Mucosa of descending colon (tissue), 3 donors: ENCODE data around the gene VPS13C. TPM values are rescaled to one million over a fixed set of nuclear protein-coding genes. Genes with fewer than 3 reads are reported as not detected.

Experiments
- ATAC-seq: fragments of 200-7000 bp; cut with Tn5 transposase; one replicate; pipeline ENCODE4 v1.9.1; 2020; ENCODE audit warnings: mild to moderate bottlenecking, moderate library complexity
- DNase-seq, 3 donors: peaks; one replicate each; pipeline ENCODE4 v3.0.0-alpha.2; 2020
- H3K36me3 ChIP-seq: fragments of 200-600 bp; one replicate; pipeline ENCODE4 v1.8.0; 2021; ENCODE audit warnings: low read depth, mild to moderate bottlenecking
- H3K4me1 ChIP-seq: fragments of 200-600 bp; one replicate; pipeline ENCODE4 v1.8.0; 2021; ENCODE audit warnings: low read depth, mild to moderate bottlenecking
- H3K4me3 ChIP-seq: fragments of 200-600 bp; one replicate; pipeline ENCODE4 v1.8.0; 2021; ENCODE audit warnings: mild to moderate bottlenecking
- H3K9me3 ChIP-seq: fragments of 200-600 bp; one replicate; pipeline ENCODE4 v1.8.0; 2021; ENCODE audit warnings: mild to moderate bottlenecking
- CTCF ChIP-seq: fragments of 200-600 bp; IDR thresholded peaks from one replicate; pipeline ENCODE4 v1.8.0; 2022; ENCODE audit warnings: antibody characterized with exemption, mild to moderate bottlenecking
- intact Hi-C, 2 donors: fragments of 100-400 bp; cut with DNase I in 1 of 2; cut with micrococcal nuclease in 1 of 2; formaldehyde crosslinking; loops; one replicate each; pipeline versions ENCODE4 v1.11.0 to v1.11.1; 2022; cut with DNase I, micrococcal nuclease
- total RNA-seq, 3 donors: library from RNA; stranded (reverse); fragmentation: NEBNext Ultra II Directional in 2 of 3; extraction: Animal tissue kit (Norgen Biotek cat#: 25700) in 2 of 3; gene quantifications; one replicate each; pipeline versions ENCODE4 v1.2.1 to v1.2.4, GENCODE V29; 2021 to 2023
- donor health status: DM: no; HTN: no; CAD: no; lungs with moderate emphysema.
- donor health status: DM: no; HTN: no; CAD: no.
- donor health status: DM: no; HTN: yes; CAD: no.

Gene VPS13C
- total RNA-seq, 3 donors from 2014 or later, result 51.0 to 76.1 (median 57.1) TPM

- TF ChIP-seq CTCF, result no peak
- H3K4me1 ChIP-seq, result no peaks in the 10 kb centered on the region
- H3K4me3 ChIP-seq, result no peak overlapping the region
- no peak for ATAC-seq
- intact Hi-C loops, result no loop called here
- no peak for DNase-seq
- H3K36me3 ChIP-seq, result no peaks in the 10 kb centered on the region
- no peaks in the 10 kb centered on the region for H3K9me3 ChIP-seq
These were observed 240.0 kb downstream of the VPS13C start for GRCh38 chr15:61820212-61820611.

GRCh38 chr15:61819386-61819785, 240.9 kb downstream of the VPS13C start:
- DNase-seq (no peak), ATAC-seq (no peak)
- TF ChIP-seq CTCF, result no peak
- no peaks in the 10 kb centered on the region for H3K4me1 ChIP-seq
- intact Hi-C loops, result no loop called here
- H3K4me3 ChIP-seq, result no peak overlapping the region
- no peaks in the 10 kb centered on the region for H3K36me3 ChIP-seq
- H3K9me3 ChIP-seq, result no peaks in the 10 kb centered on the region

DNA sequence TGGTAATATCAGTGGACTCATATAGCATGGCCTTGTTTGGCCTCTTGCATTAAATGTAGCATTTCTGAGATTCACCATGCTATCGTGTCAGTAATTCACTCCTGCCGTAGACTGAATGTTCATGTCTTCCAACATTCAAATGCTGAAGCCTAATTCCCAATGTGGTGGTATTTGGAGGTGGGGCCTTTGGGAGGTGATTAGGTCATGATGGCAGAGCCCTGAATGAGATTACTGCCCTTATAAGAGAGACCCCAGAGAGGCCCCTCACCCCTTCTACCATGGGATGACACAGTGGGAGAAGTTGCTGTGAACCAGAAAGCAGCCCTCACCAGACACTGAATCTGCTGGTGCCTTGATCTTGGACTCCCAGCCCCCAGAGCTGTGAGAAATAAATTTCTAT, 241.4 kb downstream of the VPS13C start:
- intact Hi-C loops, result no loop called here
- Histone ChIP-seq H3K4me1 (no peaks in the 10 kb centered on the region), H3K4me3 (no peak overlapping the region), H3K9me3 (no peaks in the 10 kb centered on the region), H3K36me3 (no peaks in the 10 kb centered on the region)
- no peak for TF ChIP-seq CTCF
- DNase-seq (no peak), ATAC-seq (no peak)

GRCh38 chr15:61816856-61817255, 243.4 kb downstream of the VPS13C start:
- DNase-seq, result no peak
- Histone ChIP-seq H3K4me3 (no peak overlapping the region), H3K9me3 (no peaks in the 10 kb centered on the region), H3K36me3 (no peaks in the 10 kb centered on the region), H3K4me1 (no peaks in the 10 kb centered on the region)
- ATAC-seq, result no peak
- intact Hi-C loops, result no loop called here
- TF ChIP-seq CTCF, result no peak

GRCh38 chr15:61815356-61816083, 244.7 kb downstream of the VPS13C start:
- intact Hi-C loops, result no loop called here
- H3K9me3 ChIP-seq, result no peaks in the 10 kb centered on the region
- no peak for TF ChIP-seq CTCF
- no peak for DNase-seq
- ATAC-seq, result no peak
- H3K4me3 ChIP-seq, result no peak overlapping the region
- no peaks in the 10 kb centered on the region for H3K36me3 ChIP-seq
- no peaks in the 10 kb centered on the region for H3K4me1 ChIP-seq

DNA sequence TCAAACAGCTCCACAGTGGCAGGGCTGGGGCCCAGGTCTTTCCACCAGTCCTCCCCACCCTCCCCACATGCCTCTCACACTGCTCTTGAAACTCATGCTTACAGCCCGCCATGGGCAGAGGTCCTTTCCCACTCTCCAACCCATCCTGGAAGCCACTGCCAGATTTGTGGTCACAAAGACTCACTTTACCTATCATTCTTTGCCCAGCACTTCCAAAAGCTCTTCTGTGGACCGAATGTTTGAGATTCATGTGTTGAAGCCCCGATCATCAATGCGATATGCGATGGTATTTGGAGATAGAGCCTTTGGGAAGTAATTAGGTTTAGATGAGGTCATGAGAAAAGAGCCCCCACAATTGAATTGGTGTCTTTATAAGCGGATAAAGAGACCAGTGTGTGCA, 247.8 kb downstream of the VPS13C start:
- Histone ChIP-seq H3K36me3 (no peaks in the 10 kb centered on the region), H3K4me3 (no peak overlapping the region), H3K9me3 (no peaks in the 10 kb centered on the region), H3K4me1 (no peaks in the 10 kb centered on the region)
- no peak for TF ChIP-seq CTCF
- ATAC-seq (no peak), DNase-seq (no peak)
- intact Hi-C loops, result no loop called here
